22Rv1 (cell line): ENCODE measurements around the gene DNAJC16.

Source experiments
- H3K27ac ChIP-seq: fragments of 450-650 bp; 2 replicates; pipeline ENCODE4 v1.5.1; 2017
- CTCF ChIP-seq: fragments of 450-650 bp; IDR thresholded peaks from 2 replicates; pipeline ENCODE4 v1.5.1; 2017; ENCODE audit warnings: mild to moderate bottlenecking
- ZFX ChIP-seq: fragments of 450-650 bp; IDR thresholded peaks from 2 replicates; pipeline ENCODE4 v1.6.1; 2017; ENCODE audit warnings: antibody characterized with exemption, borderline replicate concordance

Gene DNAJC16

DNA sequence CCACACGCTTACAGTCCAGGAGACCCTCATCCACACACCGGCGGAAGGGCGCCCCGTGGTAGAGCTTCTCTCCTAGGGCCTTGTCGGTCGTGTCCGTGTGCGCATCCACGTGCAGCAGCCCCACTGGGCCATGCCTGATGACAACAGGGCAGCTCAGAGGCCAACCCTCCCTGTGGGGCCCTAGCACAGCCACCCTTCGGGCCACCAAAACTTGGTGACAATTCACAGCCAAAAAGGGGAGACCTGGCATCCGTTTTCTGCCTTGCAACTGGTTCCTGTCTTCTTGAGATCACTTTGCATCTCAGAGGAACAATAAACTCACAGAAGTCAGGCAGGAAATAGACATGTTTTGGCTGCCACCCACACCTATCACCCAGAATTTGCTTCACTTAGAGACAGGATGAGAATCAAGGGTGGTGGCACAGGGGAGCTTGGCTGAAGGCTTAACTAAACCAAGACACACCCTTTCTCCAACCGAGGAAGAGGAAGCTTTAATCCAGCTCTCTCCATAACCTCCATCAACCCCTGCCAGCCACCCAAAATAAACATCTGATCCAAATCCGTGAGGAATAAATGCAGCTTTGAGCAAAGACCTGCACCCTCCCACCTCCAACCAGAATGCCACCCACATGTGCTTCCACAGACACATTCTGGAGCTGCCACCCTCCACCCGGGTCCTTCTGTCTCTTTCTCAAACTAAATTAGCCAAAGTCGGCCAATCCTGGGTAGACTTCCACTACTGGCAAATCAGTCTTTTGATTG lies 52.5 kb downstream of the DNAJC16 start:
- no peak overlapping the region for H3K27ac ChIP-seq
- TF ChIP-seq CTCF, result no peak
- TF ChIP-seq ZFX, result no peak

DNA sequence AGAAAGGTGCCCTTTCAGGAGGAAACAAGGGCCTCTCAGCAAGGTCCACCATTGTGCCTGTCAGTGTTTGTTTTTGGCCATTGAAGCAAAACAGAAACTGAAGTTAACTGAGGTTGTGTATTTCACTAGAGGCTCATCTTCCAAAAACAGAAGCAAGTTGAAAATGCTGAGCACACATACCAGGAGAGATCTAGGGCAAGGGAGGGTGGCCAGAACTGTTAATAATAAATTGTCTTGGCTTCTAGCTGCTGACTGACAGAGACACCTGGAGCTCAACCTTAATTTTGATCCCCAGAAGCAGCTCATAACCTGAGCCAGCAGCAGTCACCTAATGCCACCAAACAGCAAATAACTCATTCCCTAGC lies 53.0 kb downstream of the DNAJC16 start:
- no peak overlapping the region for H3K27ac ChIP-seq
- TF ChIP-seq ZFX (no peak), CTCF (no peak)

DNA sequence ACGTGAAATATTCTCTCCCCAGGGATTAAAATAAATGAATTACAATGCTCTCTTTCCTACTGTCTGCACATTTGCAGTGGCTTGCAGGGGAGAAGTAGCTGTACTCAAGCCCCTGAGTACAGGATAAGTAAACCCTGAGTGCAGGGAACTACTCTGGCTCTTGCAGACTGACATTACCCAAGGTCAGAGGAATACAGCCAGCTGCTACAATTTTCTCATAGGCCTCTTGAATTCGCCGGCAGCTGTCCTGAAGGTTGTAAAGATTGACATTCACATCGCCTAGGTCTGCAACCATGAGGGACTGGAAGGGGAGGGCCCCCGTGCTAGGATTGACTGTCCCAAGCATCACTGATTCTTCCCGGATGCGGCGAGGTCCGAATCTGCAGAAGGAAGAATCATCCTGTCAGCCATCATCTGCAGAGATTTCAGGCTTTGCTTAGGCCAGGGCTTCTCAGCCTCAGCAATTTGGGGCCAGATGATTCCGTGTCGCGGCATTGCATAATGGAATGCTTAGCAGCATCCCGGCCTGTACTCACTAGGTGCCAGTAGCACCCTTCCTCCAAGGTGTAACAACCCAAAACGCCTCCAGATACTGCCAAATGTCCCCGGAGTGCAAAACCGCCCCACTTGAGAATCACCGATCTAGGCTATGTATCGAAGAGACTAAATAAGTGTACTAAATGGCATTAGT lies 56.5 kb downstream of the DNAJC16 start:
- TF ChIP-seq CTCF (no peak), ZFX (no peak)

GRCh38 chr1:15584489-15585363 lies 58.1 kb downstream of the DNAJC16 start, which contains the start of gene AGMAT:
AGMAT (minus strand) TSS chr1:15585051; CDS start chr1:15584967, 84 bp downstream.
- H3K27ac ChIP-seq, result no peak within 1 kb of the TSS
- TF ChIP-seq CTCF, result peak; percentile 61
- TF ChIP-seq ZFX, result no peak

More for the DNA sequence above, 56.5 kb downstream of the DNAJC16 start:
- no peak overlapping the region for H3K27ac ChIP-seq

DNA sequence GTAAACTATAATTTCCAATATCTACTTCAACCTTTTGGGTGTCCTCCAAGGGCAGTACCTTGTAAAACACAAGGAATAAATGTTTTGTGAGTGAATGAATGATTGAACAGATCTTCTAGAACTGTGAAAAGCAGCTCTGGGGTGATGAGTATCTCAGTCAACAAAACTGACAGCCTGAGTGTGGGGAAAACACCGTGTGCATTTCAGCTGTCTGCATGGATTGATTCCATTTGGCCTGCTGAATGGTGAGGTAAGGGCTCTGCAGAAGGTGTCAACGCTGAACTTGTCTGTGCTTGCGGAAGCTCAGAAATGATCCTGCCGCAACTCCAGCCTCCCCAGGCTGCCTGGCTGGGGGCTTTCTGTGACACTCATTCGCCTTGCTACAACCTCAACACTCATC lies 65.6 kb downstream of the DNAJC16 start:
- H3K27ac ChIP-seq, result no peak overlapping the region
- no peak for TF ChIP-seq ZFX
- no peak for TF ChIP-seq CTCF

GRCh38 chr1:15595809-15596617 lies 69.4 kb downstream of the DNAJC16 start:
- no peak overlapping the region for H3K27ac ChIP-seq
- TF ChIP-seq ZFX, result no peak
- no peak for TF ChIP-seq CTCF
